Activated CD4-positive, alpha-beta T cell treated with anti-CD3 and anti-CD28 coated beads, Interleukin-2, amount 50 U/mL, for 48 hours (primary cell): Measurements from ENCODE around the gene ARHGAP12.
"Not testable (repeated sequence)": the region's sequence is repeated elsewhere in the genome, so short reads cannot be mapped to it uniquely, and the experiment has no call there.

Experiments
- DNase-seq, 2 experiments: peaks; one replicate each; pipeline ENCODE4 v3.0.0-alpha.2; 2020

Gene ARHGAP12

GRCh38 chr10:31921031-31921430, 7.6 kb downstream of the ARHGAP12 start:
- DNase-seq = peak; percentile 12 to 16

GRCh38 chr10:31920538-31920937, 8.1 kb downstream of the ARHGAP12 start:
- DNase-seq = no peak

- no peak for DNase-seq
Measured at GRCh38 chr10:31918671-31919409, 9.8 kb downstream of the ARHGAP12 start.

GRCh38 chr10:31914370-31914769, 14.3 kb downstream of the ARHGAP12 start:
- DNase-seq = no peak

GRCh38 chr10:31912898-31913850, 15.5 kb downstream of the ARHGAP12 start:
- DNase-seq = no peak

- DNase-seq = no peak
Measured at GRCh38 chr10:31912289-31912688, 16.3 kb downstream of the ARHGAP12 start.

- no peak for DNase-seq
Measured at GRCh38 chr10:31910016-31910415, 18.6 kb downstream of the ARHGAP12 start.

GRCh38 chr10:31908157-31908556, 20.5 kb downstream of the ARHGAP12 start:
- no peak for DNase-seq

GRCh38 chr10:31906039-31906438, 22.6 kb downstream of the ARHGAP12 start:
- DNase-seq = no peak

- DNase-seq = no peak
Measured at GRCh38 chr10:31905586-31905985, 23.0 kb downstream of the ARHGAP12 start.

GRCh38 chr10:31902625-31903024, 26.0 kb downstream of the ARHGAP12 start:
- DNase-seq = no peak

GRCh38 chr10:31897506-31897905, 31.1 kb downstream of the ARHGAP12 start:
- DNase-seq = no peak

GRCh38 chr10:31896968-31897384, 31.7 kb downstream of the ARHGAP12 start:
- DNase-seq = no peak

GRCh38 chr10:31895722-31896121, 32.9 kb downstream of the ARHGAP12 start:
- DNase-seq = not testable (repeated sequence)

- no peak for DNase-seq
Measured at GRCh38 chr10:31888442-31888841, 40.2 kb downstream of the ARHGAP12 start.

GRCh38 chr10:31887850-31888249, 40.8 kb downstream of the ARHGAP12 start:
- no peak for DNase-seq

- no peak for DNase-seq
Measured at GRCh38 chr10:31886885-31887284, 41.7 kb downstream of the ARHGAP12 start.

- no peak for DNase-seq
Measured at GRCh38 chr10:31885971-31886370, 42.7 kb downstream of the ARHGAP12 start.

GRCh38 chr10:31884386-31884785, 44.2 kb downstream of the ARHGAP12 start:
- DNase-seq = no peak

GRCh38 chr10:31883397-31883796, 45.2 kb downstream of the ARHGAP12 start:
- DNase-seq = no peak

GRCh38 chr10:31878486-31878885, 50.1 kb downstream of the ARHGAP12 start:
- no peak for DNase-seq

GRCh38 chr10:31876652-31877352, 51.8 kb downstream of the ARHGAP12 start:
- DNase-seq = no peak

- peak in 1 of 2 experiments; percentile 9 for DNase-seq
Measured at GRCh38 chr10:31875608-31876007, 53.0 kb downstream of the ARHGAP12 start.
